Esophagus squamous epithelium (tissue), 5 donors: ENCODE results near the gene ASPN. TPM values are rescaled to one million over a fixed set of nuclear protein-coding genes. Genes with fewer than 3 reads are reported as not detected.

Experiments
- DNase-seq: peaks from one replicate; lab custom pipeline; 2025; lab: John Stamatoyannopoulos, UW
- H3K27ac ChIP-seq, 4 donors: fragments of 200-600 bp; sonication (generic); one replicate each; pipeline ENCODE4 v1.5.1; 2016 to 2019; ENCODE audit warnings: mild to moderate bottlenecking in 1 of 4
- H3K27me3 ChIP-seq, 4 donors: fragments of 200-600 bp; sonication (generic); 1 replicate in 3 of 4; 2 replicates in 1 of 4; pipeline versions ENCODE4 v1.5.1 to v1.6.0; 2017 to 2021; ENCODE audit warnings: antibody characterized with exemption in 1 of 4
- H3K36me3 ChIP-seq, 3 donors: fragments of 200-600 bp; sonication (generic); one replicate each; pipeline ENCODE4 v1.5.1; 2016 to 2019
- H3K4me1 ChIP-seq, 3 donors: fragments of 200-600 bp; sonication (generic); one replicate each; pipeline ENCODE4 v1.5.1; 2017 to 2019
- H3K4me3 ChIP-seq, 4 donors: fragments of 200-600 bp; sonication (generic); 1 replicate in 3 of 4; 2 replicates in 1 of 4; pipeline ENCODE4 v1.5.1; 2016 to 2019; ENCODE audit warnings: mild to moderate bottlenecking in 2 of 4, moderate library complexity in 1 of 4
- H3K9me3 ChIP-seq, 3 donors: fragments of 200-600 bp; sonication (generic); one replicate each; pipeline ENCODE4 v1.5.1; 2016 to 2019
- POLR2A ChIP-seq, 4 donors: fragments of 450-650 bp; IDR thresholded peaks; one replicate each; pipeline ENCODE4 v1.6.1; 2017; ENCODE audit warnings: antibody characterized with exemption in 4 of 4, mild to moderate bottlenecking in 4 of 4, moderate library complexity in 3 of 4
- WGBS, 2 donors: methylation state at CpG; one replicate each; pipeline ENCODE4 v1.1.5; 2018; 5-methylcytosine and 5-hydroxymethylcytosine counted together
- intact Hi-C: fragments of 100-400 bp; cut with DNase I; formaldehyde crosslinking; loops from one replicate; pipeline ENCODE4 v1.15.0; 2022
- total RNA-seq, 4 donors: library from RNA; depleted of rRNA; stranded (reverse); fragments of >200 nt; gene quantifications; one replicate each; pipeline ENCODE4 v1.1.0, GENCODE V29; 2016
- TF ChIP-seq, protein P1 (sequence below), 6 experiments: fragments of 450-650 bp in 4 of 6; fragments of 200-600 bp in 2 of 6; sonication (generic) in 2 of 6; IDR thresholded peaks; one replicate each; pipeline ENCODE4 v1.5.1; 2016 to 2019; ENCODE audit warnings: antibody characterized with exemption in 6 of 6, mild to moderate bottlenecking in 4 of 6, moderate library complexity in 4 of 6
- donor health status: DM: yes; HTN: yes; CAD: no.

ASPN gene
- total RNA-seq, 4 donors from 2014 or later: 0.34 to 7.4 (median 1.8) TPM

DNA sequence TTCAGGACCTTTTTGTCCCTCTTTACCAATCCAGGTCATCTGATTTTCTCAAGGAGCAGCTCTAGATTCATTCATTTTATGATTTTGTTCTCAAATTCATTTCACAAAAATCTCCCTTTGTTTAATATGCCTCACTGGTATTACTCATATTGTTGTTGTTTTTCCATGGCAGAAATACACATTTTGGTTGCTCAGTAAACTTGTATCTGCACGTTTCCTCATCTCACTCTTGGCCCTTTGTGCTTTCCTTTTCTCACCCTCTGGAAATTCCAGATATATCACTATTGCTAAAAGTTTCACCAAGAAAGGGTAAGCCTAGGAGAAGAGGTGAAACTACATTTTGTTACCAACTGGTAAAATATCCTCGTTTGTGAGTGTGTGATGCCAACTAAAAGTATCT lies 14.8 kb downstream of the ASPN start:
- no peak for DNase-seq
- H3K4me1 ChIP-seq: peaks cover 0 to 10% (median 3%) of the 10 kb centered on the region in 3 donors
- WGBS, 2 donors: 53 to 56% methylated on average over 2 of the region's 2 CpGs
- no peaks in the 10 kb centered on the region for H3K9me3 ChIP-seq
- intact Hi-C loops: no loop called here
- no peak overlapping the region for H3K4me3 ChIP-seq
- H3K36me3 ChIP-seq: no peaks in the 10 kb centered on the region
- no peak overlapping the region for H3K27ac ChIP-seq
- H3K27me3 ChIP-seq: no peaks in the 10 kb centered on the region
- TF ChIP-seq, protein P1, sequence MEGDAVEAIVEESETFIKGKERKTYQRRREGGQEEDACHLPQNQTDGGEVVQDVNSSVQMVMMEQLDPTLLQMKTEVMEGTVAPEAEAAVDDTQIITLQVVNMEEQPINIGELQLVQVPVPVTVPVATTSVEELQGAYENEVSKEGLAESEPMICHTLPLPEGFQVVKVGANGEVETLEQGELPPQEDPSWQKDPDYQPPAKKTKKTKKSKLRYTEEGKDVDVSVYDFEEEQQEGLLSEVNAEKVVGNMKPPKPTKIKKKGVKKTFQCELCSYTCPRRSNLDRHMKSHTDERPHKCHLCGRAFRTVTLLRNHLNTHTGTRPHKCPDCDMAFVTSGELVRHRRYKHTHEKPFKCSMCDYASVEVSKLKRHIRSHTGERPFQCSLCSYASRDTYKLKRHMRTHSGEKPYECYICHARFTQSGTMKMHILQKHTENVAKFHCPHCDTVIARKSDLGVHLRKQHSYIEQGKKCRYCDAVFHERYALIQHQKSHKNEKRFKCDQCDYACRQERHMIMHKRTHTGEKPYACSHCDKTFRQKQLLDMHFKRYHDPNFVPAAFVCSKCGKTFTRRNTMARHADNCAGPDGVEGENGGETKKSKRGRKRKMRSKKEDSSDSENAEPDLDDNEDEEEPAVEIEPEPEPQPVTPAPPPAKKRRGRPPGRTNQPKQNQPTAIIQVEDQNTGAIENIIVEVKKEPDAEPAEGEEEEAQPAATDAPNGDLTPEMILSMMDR (IDR thresholded peaks at IDR 0.05): no peak
- no peak for TF ChIP-seq POLR2A (IDR thresholded peaks at IDR 0.05)

DNA sequence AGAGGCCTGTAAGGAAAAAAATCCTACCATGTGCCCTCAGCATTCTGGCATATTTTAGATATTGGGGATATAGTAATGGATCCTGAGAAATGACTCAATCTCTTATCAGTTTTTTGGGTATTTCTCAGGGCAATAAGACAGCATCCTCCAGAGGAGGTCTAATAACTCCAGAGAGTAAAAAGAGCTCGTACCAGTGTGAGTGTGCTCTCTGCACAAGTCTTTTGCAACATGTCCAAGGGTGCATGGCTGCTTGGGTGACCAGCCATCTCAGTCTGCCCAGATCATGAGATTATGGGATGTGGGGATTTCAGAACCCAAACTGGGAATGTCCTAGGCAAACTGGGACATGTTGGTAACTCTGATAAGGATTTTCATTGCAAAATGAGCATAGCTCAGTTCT lies 15.3 kb downstream of the ASPN start:
- no peaks in the 10 kb centered on the region for H3K36me3 ChIP-seq
- intact Hi-C loops: no loop called here
- H3K4me1 ChIP-seq: peaks cover 0 to 10% (median 3%) of the 10 kb centered on the region in 3 donors
- no peaks in the 10 kb centered on the region for H3K9me3 ChIP-seq
- no peak overlapping the region for H3K4me3 ChIP-seq
- WGBS, 2 donors: 92 to 94% methylated on average over 1 of the region's 1 CpG
- H3K27me3 ChIP-seq: no peaks in the 10 kb centered on the region
- no peak overlapping the region for H3K27ac ChIP-seq
- TF ChIP-seq, protein P1 (IDR thresholded peaks at IDR 0.05): no peak
- no peak for TF ChIP-seq POLR2A (IDR thresholded peaks at IDR 0.05)
- no peak for DNase-seq

DNA sequence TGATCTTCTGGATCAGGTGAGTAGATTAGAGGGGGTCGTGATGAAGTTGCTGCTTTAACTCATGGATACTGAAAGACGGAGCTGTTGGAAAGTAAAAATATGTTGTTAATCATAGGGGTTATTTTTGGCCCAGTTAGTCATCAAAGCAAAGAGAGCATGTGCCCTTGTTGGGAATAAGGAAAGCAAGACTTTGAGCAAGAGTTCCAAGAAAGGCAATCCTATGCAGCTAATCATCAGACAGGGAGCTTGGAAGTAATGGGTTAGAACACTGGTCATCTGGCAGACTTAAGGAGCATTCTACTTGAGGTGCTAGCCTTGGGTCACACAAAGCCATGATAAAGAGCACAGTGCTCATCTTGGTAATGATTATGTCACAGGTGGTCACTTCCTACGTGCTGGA lies 18.3 kb downstream of the ASPN start:
- no peak for DNase-seq
- H3K27ac ChIP-seq: peak overlapping the region in 3 of 4 donors; percentile 36 to 73 (median 70)

DNA sequence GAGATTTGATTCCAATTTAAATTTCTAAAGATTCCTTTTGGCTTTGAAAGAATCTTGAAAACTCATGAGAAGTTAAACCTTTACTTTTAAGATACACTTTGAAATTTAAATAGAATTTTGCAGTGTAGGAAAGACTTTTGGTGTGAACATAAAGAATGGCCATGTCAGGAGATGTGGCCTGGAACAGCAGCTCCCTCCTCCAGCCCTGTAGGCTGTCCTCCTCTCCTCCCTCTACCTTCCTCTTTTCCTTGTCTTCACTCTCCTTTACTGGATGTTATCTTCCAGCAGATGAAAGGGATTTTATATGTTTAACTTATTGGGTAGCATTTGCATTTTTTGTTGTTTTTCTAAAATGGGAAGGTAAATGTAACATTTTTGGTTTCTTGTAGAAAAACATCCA lies 18.9 kb downstream of the ASPN start:
- Histone ChIP-seq H3K9me3 (no peaks in the 10 kb centered on the region), H3K4me1 (peaks cover 0 to 10% (median 3%) of the 10 kb centered on the region in 3 donors), H3K27me3 (no peaks in the 10 kb centered on the region), H3K4me3 (no peak overlapping the region), H3K36me3 (no peaks in the 10 kb centered on the region), H3K27ac (peak overlapping the region in 2 of 4 donors; percentile 51 to 70)
- TF ChIP-seq, protein P1 (IDR thresholded peaks at IDR 0.05): no peak
- no peak for TF ChIP-seq POLR2A (IDR thresholded peaks at IDR 0.05)
- no peak for DNase-seq
- intact Hi-C loops: no loop called here

More for the DNA sequence above, 18.3 kb downstream of the ASPN start:
- TF ChIP-seq, protein P1 (IDR thresholded peaks at IDR 0.05): no peak
- no peak for TF ChIP-seq POLR2A (IDR thresholded peaks at IDR 0.05)
- Histone ChIP-seq H3K27me3 (no peaks in the 10 kb centered on the region), H3K4me3 (no peak overlapping the region), H3K9me3 (no peaks in the 10 kb centered on the region), H3K36me3 (no peaks in the 10 kb centered on the region), H3K4me1 (peaks cover 0 to 10% (median 3%) of the 10 kb centered on the region in 3 donors)
- WGBS, 2 donors: 57 to 68% methylated on average over 3 of the region's 3 CpGs
- intact Hi-C loops: no loop called here

DNA sequence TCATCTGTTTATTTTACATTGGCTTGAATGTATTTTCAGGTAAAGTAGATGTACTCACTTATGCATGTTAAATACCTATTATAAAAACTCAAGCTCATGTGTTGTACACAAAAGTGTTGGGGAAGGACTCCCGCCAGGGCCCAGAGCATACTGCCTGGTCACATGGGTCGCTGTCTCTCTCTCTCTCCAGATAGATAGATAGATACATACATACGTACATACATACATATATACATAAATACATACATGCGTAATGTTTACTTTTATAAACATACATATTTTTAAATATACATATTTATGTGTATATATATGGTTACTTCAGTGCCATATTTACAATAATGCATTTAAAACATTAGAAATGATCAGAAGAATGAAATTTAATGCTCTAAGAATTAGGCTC lies 24.7 kb downstream of the ASPN start:
- Histone ChIP-seq H3K27ac (no peak overlapping the region), H3K36me3 (no peaks in the 10 kb centered on the region), H3K9me3 (no peaks in the 10 kb centered on the region), H3K27me3 (no peaks in the 10 kb centered on the region), H3K4me1 (no peaks in the 10 kb centered on the region), H3K4me3 (no peak overlapping the region)
- intact Hi-C loops: no loop called here
- DNase-seq: no peak
- no peak for TF ChIP-seq POLR2A (IDR thresholded peaks at IDR 0.05)
- TF ChIP-seq, protein P1 (IDR thresholded peaks at IDR 0.05): no peak
- 89 to 93% methylated on average over 4 of the region's 4 CpGs for WGBS, 2 donors
